PC-3 (cell line): ENCODE measurements around the gene ATF6. TPM values are rescaled to one million over a fixed set of nuclear protein-coding genes. Genes with fewer than 3 reads are reported as not detected.

Experiments
- ATAC-seq: fragments of 200-7000 bp; cut with Tn5 transposase; 2 replicates; pipeline ENCODE4 v1.9.1; 2020; ENCODE audit warnings: mild to moderate bottlenecking, moderate library complexity
- BruUV-seq: library from RNA; stranded (reverse); fragments of 400-500 nt; replicated peaks from 2 replicates; lab custom pipeline; 2021; lab: Mats Ljungman, UMichigan
- CTCF ChIA-PET: fragments of 300-600 bp; sonication (Branson Sonifier 250); formaldehyde crosslinking; loops from one replicate; lab custom pipeline; 2022; ENCODE audit warnings: antibody characterized with exemption; lab: Charles Lee
- POLR2A ChIA-PET: fragments of 300-600 bp; sonication (Branson Sonifier 250); formaldehyde crosslinking; loops from one replicate; lab custom pipeline; 2022; ENCODE audit warnings: antibody characterized with exemption; ENCODE audit not compliant: unreplicated experiment; lab: Charles Lee
- DNase-seq: peaks from one replicate; pipeline ENCODE4 v3.0.0-alpha.2; 2015
- H2AFZ ChIP-seq: fragments of 300-600 bp; sonication (generic); 2 replicates; pipeline ENCODE4 v1.6.0; 2016; ENCODE audit warnings: antibody characterized with exemption, low read length
- H3F3A ChIP-seq: fragments of 300-600 bp; sonication (generic); one replicate; pipeline ENCODE4 v1.6.0; 2017; ENCODE audit warnings: antibody characterized with exemption, low read length, control low read depth, mild to moderate bottlenecking; ENCODE audit not compliant: unreplicated experiment
- H3K27ac ChIP-seq: fragments of 300-600 bp; sonication (generic); 2 replicates; pipeline ENCODE4 v1.5.1; 2016; ENCODE audit warnings: mild to moderate bottlenecking, low read length
- H3K27me3 ChIP-seq: fragments of 300-600 bp; sonication (generic); 2 replicates; pipeline ENCODE4 v1.6.1; 2016; ENCODE audit warnings: low read length, mixed read lengths
- H3K36me3 ChIP-seq: fragments of 300-600 bp; sonication (generic); 2 replicates; pipeline ENCODE4 v1.6.1; 2016; ENCODE audit warnings: low read depth, mixed run types, low read length, mixed read lengths
- H3K4me1 ChIP-seq: fragments of 300-600 bp; sonication (generic); 2 replicates; pipeline ENCODE4 v1.5.1; 2016; ENCODE audit warnings: low read length; ENCODE audit not compliant: insufficient read depth
- H3K4me2 ChIP-seq: fragments of 300-600 bp; sonication (generic); 2 replicates; pipeline ENCODE4 v1.6.0; 2016; ENCODE audit warnings: low read length
- H3K4me3 ChIP-seq: fragments of 300-600 bp; sonication (generic); 2 replicates; pipeline ENCODE4 v1.5.1; 2016; ENCODE audit warnings: mild to moderate bottlenecking, low read length, mixed read lengths
- H3K79me2 ChIP-seq: fragments of 300-600 bp; sonication (generic); 2 replicates; pipeline ENCODE4 v1.6.1; 2017; ENCODE audit warnings: low read length, mixed read lengths
- H3K9ac ChIP-seq: fragments of 300-600 bp; sonication (generic); 2 replicates; pipeline ENCODE4 v1.6.0; 2016; ENCODE audit warnings: mild to moderate bottlenecking, low read length
- H3K9me2 ChIP-seq: fragments of 300-600 bp; sonication (generic); replicated peaks from 2 replicates; pipeline ENCODE4 v1.6.1; 2016; ENCODE audit warnings: mixed run types, low read length, mixed read lengths
- H3K9me3 ChIP-seq: fragments of 300-600 bp; sonication (generic); 2 replicates; pipeline ENCODE4 v1.6.1; 2016; ENCODE audit warnings: low read length, mixed read lengths
- H4K20me1 ChIP-seq: fragments of 300-600 bp; sonication (generic); 2 replicates; pipeline ENCODE4 v1.6.1; 2016; ENCODE audit warnings: low read length, mixed read lengths
- CTCF ChIP-seq: fragments of 300-600 bp; sonication (generic); conservative IDR thresholded peaks from 2 replicates; pipeline ENCODE4 v1.5.1; 2017; ENCODE audit warnings: antibody characterized with exemption, low read depth, mild to moderate bottlenecking, low read length
- EZH2 ChIP-seq: fragments of 300-600 bp; sonication (generic); IDR thresholded peaks from one replicate; pipeline ENCODE4 v1.6.1; 2017; ENCODE audit warnings: antibody characterized with exemption, mild to moderate bottlenecking, low read length; ENCODE audit not compliant: unreplicated experiment
- EZH2phosphoT487 ChIP-seq: fragments of 300-600 bp; sonication (generic); IDR thresholded peaks from 2 replicates; pipeline ENCODE4 v1.6.1; 2018; ENCODE audit warnings: mild to moderate bottlenecking, antibody characterized with exemption, low read length, borderline replicate concordance
- intact Hi-C: fragments of 100-400 bp; cut with micrococcal nuclease; formaldehyde crosslinking; loops from 2 replicates; pipeline ENCODE4 v1.9.0; 2023
- total RNA-seq: library from RNA; depleted of rRNA; stranded (reverse); fragments of >200 nt; gene quantifications from 2 replicates; pipeline ENCODE4 v1.2.3, GENCODE V29; 2014

ATF6 gene
- total RNA-seq, 1 experiment from 2014 or later: 19.7 TPM

DNA sequence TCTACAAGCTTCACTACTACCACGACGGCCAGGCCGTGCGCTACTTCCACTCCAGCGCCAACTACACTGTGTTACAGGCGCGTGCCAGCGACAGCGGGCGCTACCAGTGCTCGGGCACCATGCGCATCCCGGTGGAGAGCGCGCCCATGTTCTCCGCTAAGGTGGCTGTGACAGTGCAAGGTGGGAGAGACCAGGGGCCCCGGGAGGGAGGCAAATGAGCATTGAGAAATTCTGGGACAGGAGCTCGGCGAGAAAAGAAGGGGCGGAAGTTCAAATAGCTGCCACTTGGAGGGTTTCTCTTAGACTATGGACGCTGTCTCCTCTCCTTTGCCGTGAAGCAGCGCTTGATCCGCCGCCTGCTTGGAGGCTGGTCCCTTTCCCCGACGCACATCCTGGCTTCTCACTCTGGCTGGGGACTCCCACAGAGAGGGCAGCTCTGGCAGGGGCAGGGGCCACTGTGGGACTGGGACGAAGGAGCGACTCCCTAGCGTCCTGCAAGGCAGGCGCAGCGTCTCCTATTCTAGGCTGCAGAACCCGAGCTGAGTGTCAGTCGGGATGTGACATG, 40.1 kb upstream of the ATF6 start:
- Histone ChIP-seq H3K79me2 (peaks cover 23% of the 10 kb centered on the region), H3K4me2 (peak overlapping the region; percentile 99), H3K9me2 (no peaks in the 10 kb centered on the region), H3K36me3 (no peaks in the 10 kb centered on the region), H4K20me1 (no peaks in the 10 kb centered on the region), H3K4me1 (peaks cover 77% of the 10 kb centered on the region), H2AFZ (peak overlapping the region; percentile 87), H3K9ac (peak overlapping the region; percentile 84), H3K4me3 (peak overlapping the region; percentile 85), H3K9me3 (no peaks in the 10 kb centered on the region), H3K27me3 (no peaks in the 10 kb centered on the region), H3K27ac (peak overlapping the region; percentile 72), H3F3A (no peaks in the 10 kb centered on the region)
- CTCF ChIA-PET: interaction anchor here (0.6 to 1.3 kb wide), 3 partner anchors 12 to 501 kb away, joined by 5 to 15 read pairs (median 12); no protein-coding TSS in a partner anchor
- intact Hi-C loops: no loop called here
- POLR2A ChIA-PET: no interaction called here
- ATAC-seq: peak; percentile 23
- TF ChIP-seq EZH2: no peak
- TF ChIP-seq CTCF: no peak
- TF ChIP-seq EZH2phosphoT487: no peak
- BruUV-seq: TSS peak; percentile 63
- DNase-seq: peak; percentile 52

GRCh38 chr1:161726473-161727255, 39.5 kb upstream of the ATF6 start:
- Histone ChIP-seq H3K36me3 (no peaks in the 10 kb centered on the region), H3K4me3 (peak overlapping the region; percentile 85), H3K79me2 (peaks cover 23% of the 10 kb centered on the region), H3K4me1 (peaks cover 77% of the 10 kb centered on the region), H3K27ac (peak overlapping the region; percentile 72), H3K9me2 (no peaks in the 10 kb centered on the region), H3K27me3 (no peaks in the 10 kb centered on the region), H3K4me2 (peak overlapping the region; percentile 99), H3K9ac (peak overlapping the region; percentile 85), H2AFZ (peak overlapping the region; percentile 87), H4K20me1 (no peaks in the 10 kb centered on the region), H3F3A (no peaks in the 10 kb centered on the region), H3K9me3 (no peaks in the 10 kb centered on the region)
- intact Hi-C loops: no loop called here
- DNase-seq (peak; percentile 81), ATAC-seq (peak; percentile 62)
- POLR2A ChIA-PET: interaction anchor here (1.1 kb wide), 1 partner anchor 11 kb away, joined by 4 read pairs; no protein-coding TSS in a partner anchor
- BruUV-seq: no TSS peak
- CTCF ChIA-PET: interaction anchor here (1.0 to 1.3 kb wide), 2 partner anchors 12 to 15 kb away, joined by 5 to 15 read pairs; no protein-coding TSS in a partner anchor
- TF ChIP-seq EZH2 (no peak), EZH2phosphoT487 (peak; percentile 81)

- DNase-seq (peak; percentile 26), ATAC-seq (no peak)
- ChIA-PET CTCF (interaction anchor here (1.3 kb wide), 1 partner anchor 14 kb away, joined by 5 read pairs; no protein-coding TSS in a partner anchor), POLR2A (interaction anchor here (1.1 kb wide), 1 partner anchor 11 kb away, joined by 4 read pairs; no protein-coding TSS in a partner anchor)
- H3K79me2 ChIP-seq: peaks cover 23% of the 10 kb centered on the region
- no peaks in the 10 kb centered on the region for H3K27me3 ChIP-seq
- no peaks in the 10 kb centered on the region for H3F3A ChIP-seq
- H3K36me3 ChIP-seq: no peaks in the 10 kb centered on the region
- no peaks in the 10 kb centered on the region for H4K20me1 ChIP-seq
- peak overlapping the region; percentile 67 for H3K27ac ChIP-seq
- TSS peak; percentile 83 for BruUV-seq
- intact Hi-C loops: no loop called here
- peak overlapping the region; percentile 99 for H3K4me2 ChIP-seq
- no peaks in the 10 kb centered on the region for H3K9me3 ChIP-seq
- H3K4me1 ChIP-seq: peaks cover 77% of the 10 kb centered on the region
- peak overlapping the region; percentile 85 for H3K9ac ChIP-seq
- no peaks in the 10 kb centered on the region for H3K9me2 ChIP-seq
- H3K4me3 ChIP-seq: peak overlapping the region; percentile 85
- no peak for TF ChIP-seq EZH2
- TF ChIP-seq EZH2phosphoT487: no peak
- TF ChIP-seq CTCF: no peak
- H2AFZ ChIP-seq: peak overlapping the region; percentile 67
Measured at GRCh38 chr1:161727256-161727924, 38.7 kb upstream of the ATF6 start.
